GM20000 (cell line): ENCODE data around the gene NR1H4.

Experiments
- DNase-seq: peaks from one replicate; pipeline ENCODE4 v3.0.0; 2012; ENCODE audit warnings: low spot score
- TF ChIP-seq, protein P1 (sequence below): IDR thresholded peaks from 2 replicates; pipeline ENCODE4 v1.5.1; 2012; ENCODE audit warnings: mild to moderate bottlenecking, control low read depth; ENCODE audit errors: extremely low read depth, missing control alignments

Gene NR1H4

DNA sequence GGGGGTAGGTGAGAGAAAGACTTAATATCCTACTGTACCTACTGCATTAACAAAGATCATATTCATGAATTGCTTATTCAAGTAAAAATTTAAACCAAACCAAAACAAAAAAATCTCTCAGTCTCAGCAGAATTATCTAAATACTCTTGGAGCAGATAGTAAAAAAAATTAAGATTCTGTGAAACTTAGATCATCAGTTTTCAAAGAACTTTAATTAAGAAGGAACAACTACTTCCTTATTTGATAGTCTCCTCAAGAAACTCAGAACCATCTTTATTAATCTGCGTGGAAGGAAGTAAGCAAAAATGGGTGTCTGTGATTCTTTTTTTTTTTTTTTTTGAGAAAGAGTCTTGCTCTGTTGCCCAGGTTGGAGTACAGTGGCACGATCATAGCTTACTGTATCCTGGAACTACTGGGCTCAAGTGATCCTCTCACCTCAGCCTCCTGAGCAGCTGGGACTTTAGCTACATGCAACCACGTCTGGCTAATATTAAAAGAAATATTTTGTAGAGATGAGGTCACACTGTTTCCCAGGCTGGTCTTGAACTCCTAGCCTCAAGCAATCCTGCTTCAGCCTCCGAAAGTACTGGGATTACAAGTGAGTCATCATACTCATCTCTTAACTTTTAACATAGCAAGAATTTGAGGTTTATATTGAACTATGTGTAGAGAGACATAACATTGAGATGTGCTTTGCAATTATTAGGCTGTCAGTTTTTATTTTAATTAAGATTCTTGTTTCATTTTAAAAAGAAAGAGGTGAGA lies 137.2 kb downstream of the NR1H4 start:
- TF ChIP-seq, protein P1, sequence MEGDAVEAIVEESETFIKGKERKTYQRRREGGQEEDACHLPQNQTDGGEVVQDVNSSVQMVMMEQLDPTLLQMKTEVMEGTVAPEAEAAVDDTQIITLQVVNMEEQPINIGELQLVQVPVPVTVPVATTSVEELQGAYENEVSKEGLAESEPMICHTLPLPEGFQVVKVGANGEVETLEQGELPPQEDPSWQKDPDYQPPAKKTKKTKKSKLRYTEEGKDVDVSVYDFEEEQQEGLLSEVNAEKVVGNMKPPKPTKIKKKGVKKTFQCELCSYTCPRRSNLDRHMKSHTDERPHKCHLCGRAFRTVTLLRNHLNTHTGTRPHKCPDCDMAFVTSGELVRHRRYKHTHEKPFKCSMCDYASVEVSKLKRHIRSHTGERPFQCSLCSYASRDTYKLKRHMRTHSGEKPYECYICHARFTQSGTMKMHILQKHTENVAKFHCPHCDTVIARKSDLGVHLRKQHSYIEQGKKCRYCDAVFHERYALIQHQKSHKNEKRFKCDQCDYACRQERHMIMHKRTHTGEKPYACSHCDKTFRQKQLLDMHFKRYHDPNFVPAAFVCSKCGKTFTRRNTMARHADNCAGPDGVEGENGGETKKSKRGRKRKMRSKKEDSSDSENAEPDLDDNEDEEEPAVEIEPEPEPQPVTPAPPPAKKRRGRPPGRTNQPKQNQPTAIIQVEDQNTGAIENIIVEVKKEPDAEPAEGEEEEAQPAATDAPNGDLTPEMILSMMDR, result no peak
- DNase-seq, result no peak

DNA sequence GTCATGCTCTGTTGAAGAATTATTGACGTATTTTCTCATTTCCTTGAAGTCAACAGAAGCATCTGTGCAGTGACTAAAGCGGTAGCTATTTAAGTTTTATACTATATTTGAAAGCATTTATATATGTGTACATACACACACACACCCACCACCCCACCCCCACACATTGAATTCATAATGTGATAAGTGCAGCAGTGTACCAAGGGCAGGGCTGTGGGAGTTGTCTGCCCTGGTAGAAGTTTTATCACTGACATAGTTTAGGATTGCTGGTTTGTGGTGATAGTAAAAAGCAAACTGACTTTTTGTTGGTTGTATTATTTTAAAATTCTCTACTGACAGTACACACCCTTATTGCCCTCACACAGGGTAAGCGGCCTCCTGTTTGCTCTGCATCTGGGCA lies 138.9 kb downstream of the NR1H4 start:
- DNase-seq, result no peak
- TF ChIP-seq, protein P1, result no peak
